ENCODE measurements around the gene VAX1.
"Not testable (repeated sequence)": the region's sequence is repeated elsewhere in the genome, so short reads cannot be mapped to it uniquely, and the experiment has no call there.

VAX1 gene

DNA sequence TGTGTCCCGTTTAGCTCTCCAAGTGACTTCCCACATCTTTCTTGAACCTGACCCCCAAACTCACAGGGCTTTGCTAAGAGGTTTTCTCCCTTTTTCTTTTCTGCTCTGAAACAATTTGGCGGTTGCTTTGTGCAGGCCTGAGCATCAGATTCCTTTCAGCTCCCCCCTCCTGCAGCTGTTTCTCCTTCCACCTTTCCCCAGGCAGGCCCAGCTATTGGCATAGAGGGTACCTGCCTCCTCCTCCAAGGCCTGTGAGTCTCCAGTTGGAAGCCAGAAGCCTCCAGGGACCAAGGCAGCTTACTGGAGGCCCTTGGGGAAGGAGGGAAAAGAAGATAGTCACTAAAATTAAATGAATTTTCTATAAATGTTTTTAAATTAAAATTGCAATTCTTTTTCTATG is 7.7 kb downstream of the VAX1 start:
- Histone ChIP-seq H3K9ac (ENCODE audit: low read length) (no peak overlapping the region), H3K4me3 (ENCODE audit: low read length) (no peak overlapping the region), H3K9me3 (ENCODE audit: control insufficient read depth, low read length) (no peaks in the 10 kb centered on the region), H3K36me3 (ENCODE audit: control insufficient read depth, insufficient read depth, low read length) (no peaks in the 10 kb centered on the region), H3K27me3 (ENCODE audit: control insufficient read depth, insufficient read depth, low read length) (peaks cover 77% of the 10 kb centered on the region), H3K4me1 (ENCODE audit: control insufficient read depth, insufficient read depth, low read length) (peaks cover 11% of the 10 kb centered on the region)

DNA sequence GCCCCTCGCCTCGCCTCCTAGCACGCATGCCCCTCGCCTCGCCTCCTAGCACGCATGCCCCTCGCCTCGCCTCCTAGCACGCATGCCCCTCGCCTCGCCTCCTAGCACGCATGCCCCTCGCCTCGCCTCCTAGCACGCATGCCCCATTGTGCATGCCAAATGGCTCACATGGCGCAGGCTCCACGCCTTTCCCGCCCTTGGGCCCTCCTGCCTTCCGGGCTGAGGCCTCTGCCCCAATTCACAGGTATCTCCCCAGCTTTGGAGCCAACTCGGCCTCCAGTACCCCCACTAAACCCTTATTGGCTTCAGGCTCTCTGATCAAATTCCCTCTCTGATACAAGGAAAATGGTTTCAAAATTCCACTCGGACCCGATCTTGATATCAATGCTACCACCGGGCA is 11.4 kb downstream of the VAX1 start:
- H3K36me3 ChIP-seq (ENCODE audit: control insufficient read depth, insufficient read depth, low read length); H3K4me3 ChIP-seq (ENCODE audit: low read length); H3K9me3 ChIP-seq (ENCODE audit: control insufficient read depth, low read length); H3K4me1 ChIP-seq (ENCODE audit: control insufficient read depth, insufficient read depth, low read length); H3K9ac ChIP-seq (ENCODE audit: low read length): not testable (repeated sequence)
- H3K27me3 ChIP-seq (ENCODE audit: control insufficient read depth, insufficient read depth, low read length), result peaks cover 47% of the 10 kb centered on the region

DNA sequence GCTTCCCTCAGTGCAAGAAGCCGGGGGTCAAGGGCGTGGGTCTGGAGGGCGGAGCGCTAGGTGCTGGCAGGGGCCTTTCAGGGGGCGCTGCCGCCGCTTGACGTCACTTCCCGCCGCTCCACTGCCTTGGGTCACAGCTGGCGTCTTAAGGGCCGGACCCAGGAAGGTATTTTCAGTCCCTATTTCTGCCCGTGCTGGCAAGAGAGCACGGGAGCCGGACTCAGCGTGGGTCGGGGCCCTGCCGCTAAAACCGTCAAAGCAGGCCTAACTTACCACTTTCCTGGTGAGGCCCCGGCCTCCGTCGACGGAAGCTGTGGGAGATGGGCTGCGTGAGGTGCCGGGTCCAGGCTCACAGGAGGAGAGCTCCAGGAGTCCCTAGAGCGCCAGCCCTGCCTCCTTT is 12.0 kb downstream of the VAX1 start:
- H3K4me3 ChIP-seq (ENCODE audit: low read length), result no peak overlapping the region
- no peaks in the 10 kb centered on the region for H3K9me3 ChIP-seq (ENCODE audit: control insufficient read depth, low read length)
- H3K36me3 ChIP-seq (ENCODE audit: control insufficient read depth, insufficient read depth, low read length), result no peaks in the 10 kb centered on the region
- peaks cover 41% of the 10 kb centered on the region for H3K27me3 ChIP-seq (ENCODE audit: control insufficient read depth, insufficient read depth, low read length)
- peaks cover under 1% of the 10 kb centered on the region for H3K4me1 ChIP-seq (ENCODE audit: control insufficient read depth, insufficient read depth, low read length)
- no peak overlapping the region for H3K9ac ChIP-seq (ENCODE audit: low read length)

DNA sequence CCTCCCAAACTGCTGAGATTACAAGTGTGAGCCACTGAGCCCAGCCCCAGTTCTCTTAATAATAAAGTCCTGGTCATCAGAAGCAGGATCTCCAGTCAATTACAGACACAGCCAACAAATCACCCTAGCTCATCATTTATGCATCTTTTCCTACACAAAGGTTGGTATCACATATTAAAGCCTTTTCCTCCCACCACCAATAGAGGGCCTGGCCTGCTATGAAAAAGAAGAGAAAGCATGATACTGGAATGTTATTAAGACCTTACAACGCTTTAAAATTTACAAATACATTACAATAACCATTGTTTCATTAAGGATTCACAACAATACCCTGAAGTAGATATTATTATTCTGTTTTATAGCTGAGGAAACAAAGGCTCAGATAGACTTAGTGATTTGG is 25.9 kb downstream of the VAX1 start:
- Histone ChIP-seq H3K4me3 (ENCODE audit: low read length) (no peak overlapping the region), H3K9ac (ENCODE audit: low read length) (no peak overlapping the region), H3K27me3 (ENCODE audit: control insufficient read depth, insufficient read depth, low read length) (peaks cover 8% of the 10 kb centered on the region), H3K4me1 (ENCODE audit: control insufficient read depth, insufficient read depth, low read length) (no peaks in the 10 kb centered on the region), H3K36me3 (ENCODE audit: control insufficient read depth, insufficient read depth, low read length) (no peaks in the 10 kb centered on the region), H3K9me3 (ENCODE audit: control insufficient read depth, low read length) (no peaks in the 10 kb centered on the region)

DNA sequence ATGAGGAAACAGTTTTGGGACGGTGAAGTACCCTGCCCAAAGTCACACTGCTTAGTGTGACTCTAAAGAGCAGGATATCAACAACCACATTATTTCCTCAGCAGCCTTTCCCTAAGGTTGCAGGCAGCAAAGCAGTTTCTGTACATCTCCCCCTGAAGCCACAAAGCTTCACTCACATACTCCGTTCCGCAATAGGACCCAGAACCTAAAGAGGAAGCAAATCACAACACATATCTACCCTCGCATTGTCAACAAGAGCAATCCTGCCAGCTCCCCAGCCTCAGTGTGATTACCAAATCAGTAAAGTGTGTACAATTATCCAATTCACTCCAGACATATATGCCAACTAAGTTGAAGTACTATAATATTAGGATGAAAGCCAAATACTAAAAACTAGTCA is 30.8 kb downstream of the VAX1 start:
- Histone ChIP-seq H3K27me3 (ENCODE audit: control insufficient read depth, insufficient read depth, low read length) (no peaks in the 10 kb centered on the region), H3K9ac (ENCODE audit: low read length) (no peak overlapping the region), H3K9me3 (ENCODE audit: control insufficient read depth, low read length) (no peaks in the 10 kb centered on the region), H3K4me1 (ENCODE audit: control insufficient read depth, insufficient read depth, low read length) (no peaks in the 10 kb centered on the region), H3K36me3 (ENCODE audit: control insufficient read depth, insufficient read depth, low read length) (no peaks in the 10 kb centered on the region), H3K4me3 (ENCODE audit: low read length) (no peak overlapping the region)

DNA sequence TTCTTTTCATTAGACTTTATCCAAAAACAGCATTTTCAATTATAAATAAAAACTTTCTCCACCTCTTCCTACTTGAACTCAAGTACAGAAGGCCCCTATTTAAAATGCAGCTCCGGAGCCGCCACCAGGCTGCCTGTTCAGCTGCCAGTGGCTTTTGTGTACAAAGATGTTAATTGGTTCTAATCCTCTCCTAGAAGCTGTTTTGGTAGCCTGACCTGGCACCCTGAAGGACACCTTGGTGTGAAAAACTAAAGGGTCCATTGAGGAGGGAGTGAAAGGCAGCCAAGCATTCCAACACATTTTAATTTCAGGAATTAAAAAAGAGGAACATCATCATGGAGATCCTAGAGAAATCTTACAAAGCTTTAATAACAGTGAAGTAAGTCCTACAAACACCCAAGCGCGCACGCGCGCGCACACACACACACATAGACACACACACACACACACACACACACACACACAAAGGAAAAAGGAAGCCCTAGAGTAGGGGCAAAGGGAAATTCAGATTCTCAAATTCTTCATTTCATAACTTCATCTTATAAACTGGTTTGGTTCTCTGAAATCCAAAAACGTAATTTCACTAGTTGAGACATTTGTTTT is 41.4 kb downstream of the VAX1 start:
- Histone ChIP-seq H3K9ac (ENCODE audit: low read length) (no peak overlapping the region), H3K4me3 (ENCODE audit: low read length) (no peak overlapping the region), H3K36me3 (ENCODE audit: control insufficient read depth, insufficient read depth, low read length) (no peaks in the 10 kb centered on the region), H3K4me1 (ENCODE audit: control insufficient read depth, insufficient read depth, low read length) (no peaks in the 10 kb centered on the region), H3K9me3 (ENCODE audit: control insufficient read depth, low read length) (no peaks in the 10 kb centered on the region), H3K27me3 (ENCODE audit: control insufficient read depth, insufficient read depth, low read length) (no peaks in the 10 kb centered on the region)

DNA sequence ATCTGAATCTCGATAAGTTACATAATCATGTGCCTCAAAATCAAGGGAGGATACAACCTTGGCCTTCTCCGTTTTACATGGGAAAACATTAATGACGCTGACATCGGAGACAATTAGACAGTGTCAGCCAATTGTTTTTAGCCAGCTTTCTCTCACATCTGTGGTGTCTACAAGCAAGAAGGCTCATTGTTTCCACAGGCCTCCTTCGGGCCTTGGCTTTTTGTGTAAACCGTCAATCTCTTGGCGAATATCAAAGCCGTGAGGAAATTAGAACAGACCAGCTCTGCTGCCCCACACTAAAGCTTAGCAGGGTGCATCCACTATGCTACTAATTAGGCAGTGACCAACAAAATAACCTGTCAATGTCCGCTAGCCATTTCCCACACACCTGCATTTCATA is 43.2 kb downstream of the VAX1 start:
- Histone ChIP-seq H3K36me3 (ENCODE audit: control insufficient read depth, insufficient read depth, low read length) (no peaks in the 10 kb centered on the region), H3K4me3 (ENCODE audit: low read length) (no peak overlapping the region), H3K27me3 (ENCODE audit: control insufficient read depth, insufficient read depth, low read length) (no peaks in the 10 kb centered on the region), H3K9me3 (ENCODE audit: control insufficient read depth, low read length) (no peaks in the 10 kb centered on the region), H3K4me1 (ENCODE audit: control insufficient read depth, insufficient read depth, low read length) (no peaks in the 10 kb centered on the region), H3K9ac (ENCODE audit: low read length) (no peak overlapping the region)

DNA sequence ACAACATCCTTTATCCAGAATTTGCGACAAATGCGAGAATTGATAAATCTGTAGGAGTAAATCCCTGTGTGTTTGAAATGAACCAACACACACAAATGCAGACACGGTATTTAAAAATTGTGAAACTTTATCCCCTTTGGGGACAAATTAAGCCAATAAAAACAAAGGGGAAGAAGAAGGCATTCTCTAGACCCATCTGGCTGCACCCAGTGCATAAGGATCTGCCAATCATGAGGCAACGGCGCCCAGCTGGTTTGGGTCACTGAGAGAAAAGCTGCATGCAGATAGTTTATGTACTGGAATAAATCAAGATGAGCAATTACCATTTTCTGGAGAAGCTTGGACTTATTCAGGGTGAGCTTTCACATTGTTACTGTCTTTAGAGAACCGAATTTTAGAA is 45.7 kb downstream of the VAX1 start:
- H3K9me3 ChIP-seq (ENCODE audit: control insufficient read depth, low read length), result no peaks in the 10 kb centered on the region

DNA sequence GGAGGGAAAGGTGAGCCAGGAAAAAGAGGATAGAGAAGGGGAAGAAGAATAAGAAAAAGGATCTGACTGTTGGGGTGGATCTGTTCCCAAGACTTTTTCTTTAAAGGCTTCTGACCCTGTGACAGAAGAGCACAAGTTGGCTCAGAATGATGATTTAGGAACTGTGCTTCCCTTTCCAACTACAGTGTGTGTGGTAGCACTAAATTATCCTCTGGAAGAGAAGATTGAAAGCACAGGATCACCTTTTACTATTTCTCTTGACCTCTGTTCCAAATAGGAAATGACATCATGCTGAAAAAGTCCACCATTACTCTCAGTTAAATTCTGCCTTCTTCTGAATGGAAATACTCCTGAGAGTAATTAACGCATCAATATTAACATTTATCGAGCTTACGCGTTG is 47.2 kb downstream of the VAX1 start:
- Histone ChIP-seq H3K4me1 (ENCODE audit: control insufficient read depth, insufficient read depth, low read length) (no peaks in the 10 kb centered on the region), H3K4me3 (ENCODE audit: low read length) (no peak overlapping the region), H3K9me3 (ENCODE audit: control insufficient read depth, low read length) (no peaks in the 10 kb centered on the region), H3K9ac (ENCODE audit: low read length) (no peak overlapping the region), H3K36me3 (ENCODE audit: control insufficient read depth, insufficient read depth, low read length) (no peaks in the 10 kb centered on the region), H3K27me3 (ENCODE audit: control insufficient read depth, insufficient read depth, low read length) (no peaks in the 10 kb centered on the region)

More for the DNA sequence above, 45.7 kb downstream of the VAX1 start:
- Histone ChIP-seq H3K4me1 (ENCODE audit: control insufficient read depth, insufficient read depth, low read length) (no peaks in the 10 kb centered on the region), H3K9ac (ENCODE audit: low read length) (no peak overlapping the region), H3K27me3 (ENCODE audit: control insufficient read depth, insufficient read depth, low read length) (no peaks in the 10 kb centered on the region), H3K4me3 (ENCODE audit: low read length) (no peak overlapping the region), H3K36me3 (ENCODE audit: control insufficient read depth, insufficient read depth, low read length) (no peaks in the 10 kb centered on the region)

DNA sequence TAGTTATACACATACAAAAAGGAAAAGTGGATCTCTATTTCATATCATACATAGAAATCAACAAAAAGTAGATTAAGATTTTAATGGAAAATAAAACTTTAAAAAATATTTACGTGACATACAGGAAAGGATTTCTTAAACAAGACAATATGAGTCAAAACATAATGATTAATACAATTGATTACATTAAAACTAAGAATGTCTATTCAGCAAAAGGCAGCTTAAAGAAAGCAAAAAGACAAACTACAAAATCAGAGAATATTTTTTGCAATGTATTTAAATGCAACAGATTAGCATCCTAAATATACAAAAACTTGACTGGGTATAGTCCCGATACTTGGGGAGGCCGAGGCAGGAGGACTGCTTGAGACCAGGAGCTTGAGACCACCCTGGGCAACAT is 50.5 kb downstream of the VAX1 start:
- Histone ChIP-seq H3K27me3 (ENCODE audit: control insufficient read depth, insufficient read depth, low read length) (no peaks in the 10 kb centered on the region), H3K9ac (ENCODE audit: low read length) (no peak overlapping the region), H3K4me3 (ENCODE audit: low read length) (no peak overlapping the region), H3K9me3 (ENCODE audit: control insufficient read depth, low read length) (no peaks in the 10 kb centered on the region), H3K36me3 (ENCODE audit: control insufficient read depth, insufficient read depth, low read length) (no peaks in the 10 kb centered on the region), H3K4me1 (ENCODE audit: control insufficient read depth, insufficient read depth, low read length) (no peaks in the 10 kb centered on the region)

DNA sequence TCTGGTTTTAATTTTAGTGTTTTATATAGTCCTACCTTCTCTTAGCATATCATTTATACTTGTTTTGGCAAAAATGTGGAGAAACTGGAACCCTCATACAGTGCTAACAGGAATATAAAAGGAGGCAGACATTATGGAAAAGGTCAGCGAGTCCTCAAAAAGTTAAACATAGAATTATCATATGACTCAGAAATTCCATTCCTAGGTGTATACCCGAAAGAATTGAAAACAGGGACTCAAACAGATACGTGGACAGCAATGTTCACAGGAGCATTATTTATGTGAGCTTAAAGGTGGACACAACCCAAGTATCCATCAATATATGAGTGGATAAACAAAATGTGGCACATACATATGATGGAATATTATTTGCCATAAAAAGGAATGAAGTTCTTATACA is 51.5 kb downstream of the VAX1 start:
- no peak overlapping the region for H3K4me3 ChIP-seq (ENCODE audit: low read length)
- no peaks in the 10 kb centered on the region for H3K36me3 ChIP-seq (ENCODE audit: control insufficient read depth, insufficient read depth, low read length)
- H3K4me1 ChIP-seq (ENCODE audit: control insufficient read depth, insufficient read depth, low read length), result no peaks in the 10 kb centered on the region
- H3K27me3 ChIP-seq (ENCODE audit: control insufficient read depth, insufficient read depth, low read length), result no peaks in the 10 kb centered on the region
- no peak overlapping the region for H3K9ac ChIP-seq (ENCODE audit: low read length)
- no peaks in the 10 kb centered on the region for H3K9me3 ChIP-seq (ENCODE audit: control insufficient read depth, low read length)

DNA sequence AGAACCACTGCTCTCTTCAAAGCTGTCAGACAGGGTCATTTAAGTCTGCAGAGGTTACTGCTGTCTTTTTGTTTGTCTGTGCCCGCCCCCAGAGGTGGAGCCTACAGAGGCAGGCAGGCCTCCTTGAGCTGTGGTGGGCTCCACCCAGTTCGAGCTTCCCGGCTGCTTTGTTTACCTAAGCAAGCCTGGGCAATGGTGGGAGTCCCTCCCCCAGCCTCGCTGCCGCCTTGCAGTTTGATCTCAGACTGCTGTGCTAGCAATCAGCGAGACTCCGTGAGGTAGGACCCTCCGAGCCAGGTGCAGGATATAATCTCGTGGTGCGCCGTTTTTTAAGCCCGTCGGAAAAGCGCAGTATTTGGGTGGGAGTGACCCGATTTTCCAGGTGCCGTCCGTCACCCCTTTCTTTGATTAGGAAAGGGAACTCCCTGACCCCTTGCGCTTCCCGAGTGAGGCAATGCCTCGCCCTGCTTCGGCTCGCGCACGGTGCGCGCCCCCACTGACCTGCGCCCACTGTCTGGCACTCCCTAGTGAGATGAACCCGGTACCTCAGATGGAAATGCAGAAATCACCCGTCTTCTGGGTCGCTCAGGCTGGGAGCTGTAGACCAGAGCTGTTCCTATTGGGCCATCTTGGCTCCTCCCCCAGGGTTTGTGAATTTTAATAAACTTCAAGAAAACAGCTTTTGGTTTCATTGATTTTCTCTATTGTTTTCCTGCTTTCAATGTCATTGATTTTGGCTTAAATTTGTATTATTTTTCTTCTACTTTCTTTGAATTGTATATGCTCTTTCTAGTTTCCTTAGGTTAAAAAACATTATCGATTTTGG is 53.4 kb downstream of the VAX1 start:
- H3K9ac ChIP-seq (ENCODE audit: low read length); H3K9me3 ChIP-seq (ENCODE audit: control insufficient read depth, low read length); H3K4me1 ChIP-seq (ENCODE audit: control insufficient read depth, insufficient read depth, low read length); H3K27me3 ChIP-seq (ENCODE audit: control insufficient read depth, insufficient read depth, low read length); H3K4me3 ChIP-seq (ENCODE audit: low read length); H3K36me3 ChIP-seq (ENCODE audit: control insufficient read depth, insufficient read depth, low read length): not testable (repeated sequence)
